Measurements from ENCODE around the gene PLA2G4A. TPM values are rescaled to one million over a fixed set of nuclear protein-coding genes. Genes with fewer than 3 reads are reported as not detected.
A peak's percentile ranks its signal among the peaks of the same experiment; 100 is the strongest.

PLA2G4A gene
- total and polyA plus RNA-seq, 8 donors: 1.5 to 5.7 (median 2.4) TPM

GRCh38 chr1:186829686-186830587 is 1.2 kb downstream of the PLA2G4A start:
- peak overlapping the region in 2 of 4 donors; percentile 31 to 53 for H3K4me3 ChIP-seq
- no peak for TF ChIP-seq CTCF (IDR thresholded peaks at IDR 0.05)
- no peak overlapping the region for H3K27ac ChIP-seq
- intact Hi-C loops (cut with DNase I): no loop called here
- H3K36me3 ChIP-seq: no peaks in the 10 kb centered on the region
- 71 to 75% methylated on average over 14 of the region's 14 CpGs for WGBS, 2 donors
- ATAC-seq (peak in 1 of 4 donors; percentile 37), DNase-seq (no peak), FAIRE-seq (no peak)
- no peaks in the 10 kb centered on the region for H3K9me3 ChIP-seq
- no peaks in the 10 kb centered on the region for H3K27me3 ChIP-seq
- H3K4me1 ChIP-seq: peaks cover 0 to 4% (median 3%) of the 10 kb centered on the region in 3 donors

- WGBS, 2 donors: 58 to 75% methylated on average over 2 of the region's 2 CpGs
- DNase-seq (no peak), ATAC-seq (no peak), FAIRE-seq (no peak)
- Histone ChIP-seq H3K4me1 (peaks cover 0 to 4% (median 3%) of the 10 kb centered on the region in 3 donors), H3K4me3 (no peak overlapping the region), H3K36me3 (no peaks in the 10 kb centered on the region), H3K27ac (no peak overlapping the region), H3K9me3 (no peaks in the 10 kb centered on the region), H3K27me3 (no peaks in the 10 kb centered on the region)
- TF ChIP-seq CTCF (IDR thresholded peaks at IDR 0.05): no peak
- intact Hi-C loops (cut with DNase I): no loop called here
Observed at GRCh38 chr1:186831168-186831567, 2.4 kb downstream of the PLA2G4A start.

- H3K4me1 ChIP-seq: peaks cover 0 to under 1% (median 0%) of the 10 kb centered on the region in 3 donors
- FAIRE-seq (no peak), ATAC-seq (no peak), DNase-seq (no peak)
- no peaks in the 10 kb centered on the region for H3K27me3 ChIP-seq
- no peaks in the 10 kb centered on the region for H3K9me3 ChIP-seq
- WGBS, 2 donors: 58 to 73% methylated on average over 4 of the region's 4 CpGs
- intact Hi-C loops (cut with DNase I): no loop called here
- no peak overlapping the region for H3K4me3 ChIP-seq
- no peaks in the 10 kb centered on the region for H3K36me3 ChIP-seq
- no peak for TF ChIP-seq CTCF (IDR thresholded peaks at IDR 0.05)
- H3K27ac ChIP-seq: no peak overlapping the region
Observed at GRCh38 chr1:186834399-186834958, 5.7 kb downstream of the PLA2G4A start.

- 73 to 79% methylated on average over 3 of the region's 3 CpGs for WGBS, 2 donors
- H3K27ac ChIP-seq: no peak overlapping the region
Observed at GRCh38 chr1:186835448-186835847, 6.7 kb downstream of the PLA2G4A start.

More at GRCh38 chr1:186835448-186835847, 6.7 kb downstream of the PLA2G4A start:
- H3K9me3 ChIP-seq: no peaks in the 10 kb centered on the region
- DNase-seq: no peak
- no peaks in the 10 kb centered on the region for H3K27me3 ChIP-seq
- H3K36me3 ChIP-seq: no peaks in the 10 kb centered on the region
- FAIRE-seq: no peak
- no peak for ATAC-seq
- no peak overlapping the region for H3K4me3 ChIP-seq
- no peaks in the 10 kb centered on the region for H3K4me1 ChIP-seq
- TF ChIP-seq CTCF (IDR thresholded peaks at IDR 0.05): no peak
- intact Hi-C loops (cut with DNase I): no loop called here
